8988T (cell line): ENCODE data around the gene TBL1XR1.

ENCODE experiments used
- DNase-seq: peaks from one replicate; pipeline ENCODE4 v3.0.0; 2011

TBL1XR1 gene

DNA sequence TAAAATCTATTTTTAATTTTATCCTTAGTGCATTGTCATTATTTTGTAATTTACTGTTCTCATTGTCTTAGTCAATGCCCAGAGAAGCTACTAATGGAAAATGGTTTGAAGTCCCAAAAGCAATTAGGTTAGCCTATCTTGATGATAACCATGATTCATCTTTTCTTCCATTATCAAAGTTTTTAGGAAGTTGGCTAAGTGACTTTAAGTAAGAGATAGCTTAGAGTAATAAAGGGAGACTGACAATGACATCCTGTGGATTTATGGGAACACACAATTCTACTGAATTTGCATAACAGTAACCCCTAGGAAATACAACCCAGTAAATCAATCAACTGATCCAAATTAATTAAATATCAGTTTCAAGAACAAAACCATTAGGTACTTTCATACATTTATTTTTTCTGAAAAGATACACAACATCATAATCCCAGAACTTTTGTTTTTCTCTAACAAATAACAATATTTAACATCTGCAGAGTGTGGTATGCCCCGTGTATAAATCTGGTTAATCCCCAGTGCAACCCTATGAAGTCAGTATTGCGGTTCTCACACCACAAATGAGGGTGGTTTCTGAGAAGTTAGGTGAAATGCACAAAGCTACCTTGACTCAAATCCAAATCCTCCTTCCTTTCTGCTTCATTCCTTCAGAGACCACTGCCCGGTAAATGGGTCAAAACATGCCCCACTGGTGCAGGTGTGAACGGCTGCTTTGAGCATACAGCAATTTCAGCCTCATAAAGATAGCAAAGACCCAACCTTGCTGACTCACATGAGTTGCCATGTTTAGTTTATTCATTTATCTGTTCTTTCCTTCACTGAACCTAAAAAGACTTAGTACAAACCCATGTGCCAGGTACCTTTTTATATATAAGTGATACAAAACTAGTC, 202.1 kb downstream of the TBL1XR1 start:
- no peak for DNase-seq

DNA sequence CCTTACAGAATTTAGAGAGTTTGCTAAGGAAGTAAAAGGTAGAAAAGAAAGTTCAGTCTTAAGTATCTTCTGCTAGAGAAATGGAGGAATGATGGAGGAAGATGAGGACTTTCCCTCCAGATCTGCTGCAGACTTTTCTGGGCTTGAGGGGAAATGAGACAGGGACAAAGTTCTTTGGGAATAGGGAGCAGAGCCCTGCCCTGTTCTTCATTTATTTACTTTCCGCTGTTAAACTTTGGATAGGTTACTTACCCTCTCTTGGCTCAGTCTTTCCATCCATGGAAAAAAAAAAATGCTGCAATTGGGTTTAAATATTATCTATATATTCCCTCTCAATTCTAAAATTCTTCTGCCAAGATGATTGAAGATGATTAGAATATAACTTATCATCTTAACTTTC, 202.9 kb downstream of the TBL1XR1 start:
- no peak for DNase-seq

DNA sequence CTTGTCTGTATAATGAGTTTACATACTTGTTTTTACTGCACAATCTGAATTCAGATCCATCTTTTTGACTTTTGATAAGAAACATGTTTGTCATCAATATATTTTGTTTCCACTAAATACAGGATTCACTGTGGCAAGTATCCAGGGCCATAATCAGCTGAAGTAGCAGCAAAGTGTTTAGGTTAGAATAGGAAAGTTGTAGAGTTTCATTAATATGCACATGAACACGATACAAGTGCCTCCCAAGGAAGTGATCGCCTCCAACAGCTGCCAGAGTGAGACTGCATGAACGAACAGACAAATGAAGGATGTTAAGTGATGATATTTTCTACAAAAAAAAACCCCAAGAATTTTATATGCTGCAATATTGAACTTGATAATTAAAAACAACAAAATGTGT, 204.3 kb downstream of the TBL1XR1 start:
- no peak for DNase-seq

DNA sequence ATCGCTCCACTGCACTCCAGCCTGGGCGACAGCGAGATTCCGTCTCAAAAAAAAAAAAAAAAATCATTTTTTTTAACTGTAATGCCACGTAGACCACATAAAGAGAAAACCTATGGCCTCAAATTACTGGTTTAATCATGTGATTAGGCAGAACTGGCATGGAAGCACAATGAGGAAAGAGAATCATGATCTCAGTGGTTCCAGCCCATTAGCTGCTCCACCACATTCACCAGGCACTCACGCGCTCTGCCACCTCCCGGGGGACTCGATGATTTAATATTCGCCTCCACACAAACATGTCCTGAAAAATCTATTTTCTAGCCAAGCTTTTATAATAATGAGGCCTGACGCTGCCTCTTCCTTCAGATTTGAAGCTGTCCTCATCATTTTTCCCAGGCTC, 204.7 kb downstream of the TBL1XR1 start:
- DNase-seq = no peak

DNA sequence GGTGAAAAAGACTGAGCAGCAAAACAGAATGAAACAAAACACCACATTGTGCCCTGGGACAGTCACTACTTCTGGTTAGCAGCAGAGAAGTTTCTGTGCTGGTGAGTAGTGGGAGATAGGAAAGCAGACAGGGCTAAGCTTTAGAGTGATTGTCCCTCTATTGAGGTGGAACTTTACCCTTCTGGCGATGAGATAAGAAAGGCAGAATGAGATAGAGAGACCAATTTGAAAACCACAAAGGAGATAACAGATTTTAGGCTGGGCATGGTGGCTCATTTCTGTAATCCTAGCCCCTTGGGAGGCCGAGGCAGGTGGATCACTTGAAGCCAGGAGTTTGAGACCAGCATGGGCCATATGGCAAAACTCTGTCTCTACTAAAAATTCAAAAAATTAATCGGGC, 208.5 kb downstream of the TBL1XR1 start:
- no peak for DNase-seq

DNA sequence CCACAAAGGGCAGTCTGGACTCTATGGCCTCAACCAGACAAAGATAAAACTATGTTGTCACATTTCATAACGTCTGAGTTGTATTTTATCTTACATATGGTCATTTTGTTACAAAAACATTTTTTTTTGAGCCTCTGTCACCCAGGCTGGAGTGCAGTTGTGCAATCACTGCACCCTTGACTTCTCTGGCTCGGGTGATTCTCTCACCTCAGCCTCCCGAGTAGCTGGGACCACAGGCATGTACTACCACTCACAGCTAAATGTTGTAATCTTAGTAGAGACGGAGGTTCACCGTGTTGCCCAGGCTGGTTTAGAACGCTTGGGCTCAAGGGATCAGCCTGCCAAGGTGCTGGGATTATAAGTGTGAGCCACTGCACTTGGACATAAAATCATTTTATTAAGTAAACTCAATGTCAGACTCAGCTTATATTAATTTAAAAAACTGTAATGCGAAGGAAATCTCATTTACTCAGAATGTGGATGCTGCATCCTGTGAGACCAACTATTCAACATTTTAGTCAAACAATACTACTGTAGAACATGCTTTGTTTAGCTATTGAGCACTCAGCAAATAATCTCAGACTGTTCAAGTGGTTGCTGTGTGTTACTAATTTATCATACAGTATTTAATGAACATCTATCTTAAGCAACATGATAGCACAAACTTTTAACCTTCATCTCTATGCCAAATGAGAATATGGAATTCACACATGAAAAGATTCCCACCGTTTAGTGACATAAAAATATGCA, 209.2 kb downstream of the TBL1XR1 start:
- no peak for DNase-seq

DNA sequence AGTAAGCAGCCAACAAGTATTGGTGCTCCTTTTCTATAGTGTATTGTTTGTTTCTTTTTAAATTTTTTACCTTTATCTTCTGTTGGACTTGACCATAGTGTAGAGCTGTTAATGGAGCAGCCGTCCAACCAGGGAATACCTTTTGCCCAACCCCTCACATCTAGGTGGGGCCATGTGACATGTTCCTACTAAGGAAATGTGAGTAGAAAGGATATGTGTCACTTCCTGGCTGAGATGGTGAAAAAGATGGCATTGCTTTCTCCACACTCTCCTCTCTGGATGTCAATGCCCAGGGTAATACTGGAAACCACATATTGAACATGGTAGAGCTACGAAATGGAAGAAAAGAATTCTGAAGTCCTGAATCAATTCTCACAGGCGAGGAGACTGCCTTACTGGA, 218.8 kb downstream of the TBL1XR1 start:
- DNase-seq = no peak

DNA sequence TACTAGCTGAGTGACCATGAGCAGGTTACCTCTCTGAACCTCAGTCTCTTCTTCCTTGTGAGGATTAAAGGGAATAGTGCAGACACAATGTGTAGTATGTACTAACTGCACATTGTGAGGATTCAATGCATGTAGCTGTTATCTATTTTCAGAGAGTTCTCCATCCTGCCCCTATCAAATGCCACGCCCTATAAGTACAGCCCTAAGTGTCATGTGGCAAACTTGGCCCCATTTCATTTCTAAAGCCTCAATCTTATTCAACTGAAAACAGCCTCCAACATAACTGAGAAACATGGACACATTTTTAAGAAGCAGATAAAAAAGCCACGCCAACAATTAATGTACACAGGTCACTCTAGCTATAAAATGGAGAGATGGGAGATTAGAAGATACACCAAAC, 220.0 kb downstream of the TBL1XR1 start:
- no peak for DNase-seq

DNA sequence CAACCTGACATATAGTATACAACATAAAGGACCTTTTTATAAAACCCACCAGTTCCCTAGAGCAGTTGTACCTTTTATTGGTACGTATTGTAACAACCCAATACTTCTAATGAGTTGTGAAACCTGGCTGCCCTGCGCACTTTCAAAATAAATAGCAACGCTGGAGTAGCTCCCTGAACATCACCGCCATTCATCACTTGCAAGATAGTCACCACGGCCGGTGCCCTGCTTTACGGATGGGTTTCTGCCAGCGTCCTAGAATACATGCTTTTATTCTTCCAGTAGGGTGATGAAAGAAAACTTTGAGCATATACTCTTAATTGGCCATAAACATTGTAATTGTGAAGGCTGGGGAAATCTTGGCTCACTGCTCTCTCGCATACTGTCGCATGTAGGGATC, 220.7 kb downstream of the TBL1XR1 start:
- DNase-seq = no peak

DNA sequence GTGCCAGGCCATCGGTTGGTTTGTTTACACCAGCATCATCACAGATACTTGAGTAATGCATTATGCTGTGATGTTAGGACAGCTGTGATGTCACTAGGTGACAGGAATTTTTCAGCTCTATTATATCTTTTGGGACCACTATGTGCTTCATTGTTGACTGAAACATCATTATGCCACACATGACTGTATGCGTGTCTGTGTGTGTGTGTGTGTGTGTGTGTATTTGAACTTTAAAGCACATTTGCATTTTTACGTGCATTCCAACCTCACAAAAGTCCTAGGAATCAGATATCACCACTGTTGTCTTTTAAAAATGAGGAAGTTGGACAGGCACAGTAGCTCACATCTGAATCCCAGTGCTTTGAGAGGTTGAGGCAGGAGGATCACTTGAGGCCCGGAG, 223.0 kb downstream of the TBL1XR1 start:
- DNase-seq = no peak

DNA sequence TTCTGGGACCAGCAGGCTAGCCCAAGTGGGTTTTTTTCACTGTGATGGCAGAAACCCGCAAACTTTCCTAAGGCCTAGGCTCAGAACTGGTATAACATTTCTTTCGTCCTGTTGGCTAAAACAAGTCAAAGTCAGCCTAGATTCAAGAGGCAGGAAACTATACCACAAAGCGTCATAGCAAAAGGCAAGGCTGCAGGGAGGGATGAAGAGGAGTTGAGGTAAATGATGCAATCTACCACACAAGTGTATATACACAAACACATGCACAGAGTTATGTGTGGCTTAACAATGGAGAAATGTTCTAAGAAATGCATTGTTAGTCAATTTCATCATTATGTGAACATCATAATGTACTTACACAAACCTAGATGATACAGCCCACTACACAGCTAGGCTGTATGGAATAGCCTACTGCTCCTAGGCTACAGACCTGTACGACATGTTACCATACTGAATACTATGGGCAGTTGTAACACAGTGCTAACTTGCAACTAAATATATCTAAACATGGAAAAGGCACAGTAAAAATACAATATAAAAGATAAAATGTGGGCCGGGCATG, 225.6 kb downstream of the TBL1XR1 start:
- DNase-seq = no peak

DNA sequence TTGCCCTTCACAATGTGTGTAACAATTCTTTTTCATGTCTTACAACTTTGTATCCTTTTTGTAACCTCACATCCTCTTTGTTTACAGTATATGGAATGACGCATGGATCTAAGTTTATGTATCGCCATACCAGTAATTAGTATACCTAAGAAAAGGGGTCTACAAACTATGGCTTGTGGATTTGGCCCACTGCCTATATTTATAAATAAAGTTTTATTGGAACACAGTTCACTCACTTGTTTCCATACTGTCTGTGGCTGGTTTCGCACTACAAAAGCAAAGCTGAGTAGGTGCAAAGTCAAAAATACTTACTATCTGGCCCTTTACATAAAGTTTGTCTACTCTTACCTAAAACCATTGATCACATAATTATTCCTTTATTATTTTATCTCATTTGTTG, 226.5 kb downstream of the TBL1XR1 start:
- no peak for DNase-seq

DNA sequence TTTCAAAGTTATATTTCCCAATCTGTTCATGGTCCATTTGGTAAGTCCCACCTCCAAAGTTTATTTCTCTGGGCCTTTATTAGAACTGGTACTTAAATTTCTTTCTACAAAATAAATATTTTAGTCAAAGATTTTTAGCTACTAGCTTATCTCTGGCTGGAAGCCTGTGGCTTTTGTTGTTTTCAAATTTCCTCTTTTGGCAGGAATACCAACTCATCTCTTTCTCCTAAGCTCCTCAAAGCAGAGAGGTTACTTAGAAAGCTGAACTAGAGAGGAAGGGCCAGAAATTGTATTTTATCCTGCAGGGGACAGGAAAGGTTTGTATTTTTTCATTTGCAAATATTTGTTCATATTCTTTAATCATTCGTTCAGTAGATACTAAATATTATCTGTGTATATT, 227.8 kb downstream of the TBL1XR1 start:
- DNase-seq = no peak
